HUDEP-2 (cell line): ENCODE data around the gene RAB3GAP2.
"Not testable (repeated sequence)": the region's sequence is repeated elsewhere in the genome, so short reads cannot be mapped to it uniquely, and the experiment has no call there.

Experiments
- DNase-seq, 76 experiments: peaks; one replicate each; lab custom pipeline; 2025; ENCODE audit not compliant: unreplicated experiment in 76 of 76; lab: John Stamatoyannopoulos, UW

The RAB3GAP2 gene

DNA sequence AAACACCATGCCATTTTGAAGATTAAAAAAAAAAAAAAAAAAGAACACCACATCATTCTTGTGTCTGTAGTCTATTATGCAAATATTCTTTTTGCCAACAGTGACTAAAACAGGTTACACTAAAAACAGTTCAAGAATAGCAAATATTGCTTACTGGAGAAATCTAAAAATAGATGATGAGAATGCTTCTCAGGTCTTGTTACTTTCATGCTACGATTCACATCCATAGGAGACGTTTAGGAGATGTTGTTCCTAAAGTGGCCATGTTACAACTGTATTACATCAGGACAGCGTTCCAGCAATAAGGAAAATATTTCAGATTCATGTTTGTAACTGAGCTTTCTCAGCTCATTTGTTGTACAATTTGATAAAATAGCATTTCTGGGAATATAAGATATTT, 32.3 kb downstream of the RAB3GAP2 start:
- no peak for DNase-seq

DNA sequence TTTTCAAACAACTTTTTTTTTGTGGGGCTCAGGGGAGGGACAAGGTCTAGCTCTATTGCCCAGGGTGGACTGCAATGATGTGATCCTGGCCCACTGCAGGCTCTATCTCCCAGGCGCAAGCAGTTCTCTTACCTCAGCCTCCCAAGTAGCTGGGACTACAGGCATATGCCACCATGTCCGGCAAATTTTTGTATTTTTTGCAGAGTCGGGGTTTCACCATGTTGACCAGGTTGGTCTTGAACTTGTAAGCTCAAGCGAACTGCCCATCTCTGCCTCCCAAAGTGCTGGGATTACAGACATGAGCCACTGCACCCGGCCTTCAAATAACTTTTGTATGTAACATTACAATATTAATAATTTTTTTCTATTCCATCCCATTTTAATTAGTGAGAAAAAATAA, 33.0 kb downstream of the RAB3GAP2 start:
- DNase-seq = no peak

DNA sequence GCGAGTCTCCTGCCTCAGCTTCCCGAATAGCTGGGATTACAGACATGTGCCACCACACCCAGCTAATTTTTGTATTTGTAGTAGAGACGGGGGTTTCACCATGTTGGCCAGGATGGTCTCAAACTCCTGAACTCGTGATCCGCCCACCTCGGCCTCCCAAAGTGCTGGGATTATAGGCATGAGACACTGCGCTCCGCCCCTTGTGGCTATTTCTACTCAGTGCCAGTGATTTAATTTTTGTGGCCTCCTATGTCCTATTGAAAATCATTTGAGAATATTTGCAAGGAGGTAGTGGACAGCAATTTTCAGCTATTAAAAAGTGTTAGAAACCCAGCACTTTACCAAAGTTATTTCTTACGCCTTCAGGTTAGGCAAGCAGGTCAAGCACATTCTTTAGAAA, 36.0 kb downstream of the RAB3GAP2 start:
- DNase-seq = not testable (repeated sequence)

DNA sequence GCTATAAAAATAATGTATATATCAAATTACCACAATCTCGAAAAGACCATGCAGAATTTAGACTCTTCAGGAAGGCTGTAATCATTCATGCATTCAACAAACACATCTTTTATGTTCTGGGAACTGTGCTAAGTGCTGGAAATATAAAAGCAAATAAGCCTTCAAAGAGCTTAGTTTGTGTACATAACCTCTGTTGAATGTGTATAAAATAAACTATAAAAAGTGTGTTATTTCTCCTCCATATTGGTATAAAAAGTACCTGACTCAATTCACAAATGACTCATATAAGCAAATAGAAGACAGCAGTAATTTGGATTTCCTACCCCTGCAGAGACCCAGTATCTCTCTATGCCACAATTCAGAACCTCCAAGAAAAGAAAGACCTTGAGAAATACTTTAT, 36.8 kb downstream of the RAB3GAP2 start:
- DNase-seq = no peak

DNA sequence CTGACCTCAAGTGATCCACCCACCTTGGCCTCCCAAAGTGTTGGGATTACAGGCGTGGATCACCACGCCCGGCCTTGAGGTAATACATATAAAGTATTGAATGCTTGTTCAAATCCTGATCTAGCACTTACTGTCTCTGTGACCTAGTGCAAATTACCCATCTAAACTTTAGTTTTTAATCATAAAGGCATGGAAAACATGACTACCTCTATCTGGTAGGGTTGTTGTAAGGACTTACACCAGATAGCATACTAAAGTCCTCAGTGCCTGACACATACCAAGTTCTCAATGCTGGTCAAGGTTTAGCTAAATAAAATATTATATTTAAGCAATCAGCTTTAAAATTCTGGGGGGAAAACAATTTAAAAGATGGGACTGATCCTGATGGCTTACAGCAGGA, 38.3 kb downstream of the RAB3GAP2 start:
- DNase-seq = no peak

DNA sequence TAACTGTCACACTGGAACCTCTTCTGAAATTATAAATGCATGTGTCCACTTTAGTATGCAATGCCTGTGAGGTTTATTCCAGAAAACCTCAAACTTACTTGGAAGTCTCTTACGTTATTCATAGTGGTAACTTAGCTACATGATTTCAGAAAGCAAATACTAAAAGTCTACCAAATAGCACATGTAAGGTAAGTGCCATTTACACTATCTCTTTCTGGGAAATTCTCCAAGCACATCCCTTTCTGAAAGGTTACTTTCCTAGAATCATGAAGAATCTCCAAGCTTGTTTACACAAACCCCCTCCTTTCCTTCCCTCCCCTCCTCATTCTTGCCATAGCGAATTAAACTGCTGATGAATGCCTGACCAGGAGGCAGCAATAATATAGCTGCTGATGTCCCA, 42.5 kb downstream of the RAB3GAP2 start:
- no peak for DNase-seq

DNA sequence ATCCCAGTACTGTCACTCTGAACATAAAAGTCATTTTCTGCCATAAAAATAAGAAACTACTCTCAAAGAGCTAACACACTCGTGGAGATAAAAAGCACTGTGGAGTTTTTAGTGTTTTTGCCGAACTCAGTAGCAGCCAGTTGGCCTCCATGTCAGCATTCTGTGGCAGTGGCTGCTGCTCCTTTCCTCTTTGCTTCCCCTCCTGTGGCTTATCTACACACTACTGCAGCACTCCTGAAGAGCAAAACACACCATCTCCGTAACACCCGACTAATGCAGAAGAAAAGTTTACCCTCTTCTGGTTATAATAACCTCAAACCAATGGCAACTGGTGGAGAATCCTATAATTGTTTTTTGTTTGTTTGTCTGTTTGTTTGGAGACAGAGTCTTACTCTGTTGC, 44.9 kb downstream of the RAB3GAP2 start:
- DNase-seq = no peak

DNA sequence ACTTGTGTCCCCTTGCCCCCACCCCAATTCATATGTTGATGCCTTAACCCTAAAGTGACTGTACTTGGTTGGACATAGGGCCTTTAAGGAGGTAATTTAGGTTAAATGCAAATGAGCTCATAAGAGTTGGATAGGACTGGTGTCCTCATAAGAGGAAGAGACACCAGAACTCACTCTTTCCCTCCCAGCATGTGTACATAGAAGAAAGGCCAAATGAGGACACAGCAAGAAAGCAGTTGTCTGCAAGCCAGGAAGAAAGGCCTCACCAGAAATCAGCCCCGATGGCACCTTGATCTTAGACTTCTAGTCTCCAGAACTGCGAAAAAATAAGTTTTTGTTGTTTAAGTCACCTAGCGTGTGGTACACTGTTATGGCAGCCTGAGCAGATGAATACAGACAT, 45.5 kb downstream of the RAB3GAP2 start:
- no peak for DNase-seq

DNA sequence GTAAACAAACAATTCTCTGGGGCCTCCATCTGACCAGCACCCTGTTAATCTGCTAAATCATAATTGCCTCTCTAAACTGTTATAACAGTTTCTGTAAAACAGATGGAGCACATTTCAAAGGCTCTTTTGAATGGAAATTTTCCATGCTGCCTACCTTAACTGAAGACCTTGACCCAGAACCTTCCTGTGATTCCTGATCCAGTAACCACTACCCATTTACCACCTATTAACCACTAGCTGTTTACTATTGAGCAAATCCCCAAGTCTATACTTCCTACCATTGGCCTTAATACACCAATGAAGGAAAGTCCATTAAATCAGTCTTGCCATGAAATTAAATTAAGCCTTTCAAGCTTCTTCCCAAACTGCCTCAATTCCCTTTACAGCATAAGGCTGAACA, 46.3 kb downstream of the RAB3GAP2 start:
- no peak for DNase-seq

DNA sequence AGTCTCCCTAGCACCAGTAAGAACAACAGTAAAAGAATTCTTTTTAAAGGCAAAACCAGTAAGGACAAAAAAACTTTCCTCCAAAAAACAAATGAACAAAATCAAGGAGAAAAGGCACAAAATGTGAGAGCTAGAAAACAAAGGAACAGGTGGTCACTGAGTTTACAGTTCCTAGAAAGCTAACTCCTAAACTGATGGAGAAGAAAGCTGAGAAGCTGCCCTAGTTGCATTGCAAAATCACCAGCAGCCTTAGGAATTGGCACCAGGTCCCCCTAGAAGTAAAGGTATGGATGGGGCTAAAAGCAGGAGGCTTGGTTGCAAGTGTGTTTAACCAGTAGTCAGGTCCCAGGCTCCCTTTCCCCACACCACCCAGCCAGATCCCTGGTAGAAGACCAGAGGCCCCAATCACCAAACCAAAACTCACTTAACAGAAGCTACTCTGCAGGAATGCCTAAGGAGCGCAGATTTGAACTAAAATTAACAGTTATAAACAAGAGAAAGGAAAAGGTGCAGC, 47.6 kb downstream of the RAB3GAP2 start:
- DNase-seq = no peak

DNA sequence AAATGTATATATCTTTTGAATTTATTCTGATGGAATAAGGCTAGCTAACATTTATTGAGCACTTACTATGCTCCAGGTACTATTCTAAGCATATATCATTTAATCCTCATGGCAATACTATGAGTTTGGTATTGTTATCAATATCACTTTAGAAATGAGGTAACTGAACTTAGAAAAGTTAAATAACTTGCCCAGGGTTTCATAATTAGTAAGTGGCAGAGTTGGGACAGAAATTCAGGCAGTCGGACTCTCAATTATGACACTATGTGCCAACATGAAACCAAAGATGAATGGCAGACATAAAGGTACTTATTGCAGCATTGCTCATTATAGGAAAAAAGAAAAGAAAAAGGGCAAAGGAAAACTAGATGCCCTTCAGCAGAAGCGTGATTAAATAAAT, 48.2 kb downstream of the RAB3GAP2 start:
- DNase-seq = no peak

DNA sequence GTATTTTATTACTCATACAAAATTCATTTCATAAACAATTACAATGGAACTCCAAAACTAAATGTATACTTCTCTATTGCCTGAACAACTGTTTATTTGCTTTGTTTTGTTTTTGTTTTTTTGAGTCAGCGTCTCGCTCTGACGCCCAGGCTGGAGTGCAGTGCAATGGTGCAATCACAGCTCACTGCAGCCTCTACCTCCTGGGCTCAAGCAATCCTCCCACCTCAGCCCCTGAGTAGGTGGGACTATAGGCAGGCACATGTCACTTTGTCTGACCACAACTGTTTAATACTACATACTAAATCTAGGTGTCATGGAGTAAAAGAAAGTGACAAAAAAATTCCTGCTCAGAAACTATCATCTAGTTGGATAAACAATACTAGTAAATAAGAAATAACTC, 49.3 kb downstream of the RAB3GAP2 start:
- no peak for DNase-seq

DNA sequence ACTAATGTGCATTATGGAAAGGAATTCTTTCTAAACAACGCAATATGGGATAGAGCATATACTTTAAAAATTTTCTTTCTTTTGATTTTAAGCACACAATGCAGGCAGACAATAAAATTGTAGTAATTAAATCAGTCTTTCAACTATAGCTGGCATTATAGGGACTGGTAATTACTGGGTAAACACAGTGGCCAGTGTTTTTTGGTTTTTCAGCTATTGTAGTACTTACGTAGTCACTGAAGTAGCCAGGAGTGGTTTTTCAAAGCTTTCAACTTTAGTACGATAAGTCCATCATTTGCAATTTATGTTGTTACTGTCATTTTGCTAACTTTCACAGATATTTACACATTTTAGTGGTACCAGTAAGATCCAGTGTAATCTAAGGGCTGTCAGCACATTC, 50.6 kb downstream of the RAB3GAP2 start:
- DNase-seq = no peak

DNA sequence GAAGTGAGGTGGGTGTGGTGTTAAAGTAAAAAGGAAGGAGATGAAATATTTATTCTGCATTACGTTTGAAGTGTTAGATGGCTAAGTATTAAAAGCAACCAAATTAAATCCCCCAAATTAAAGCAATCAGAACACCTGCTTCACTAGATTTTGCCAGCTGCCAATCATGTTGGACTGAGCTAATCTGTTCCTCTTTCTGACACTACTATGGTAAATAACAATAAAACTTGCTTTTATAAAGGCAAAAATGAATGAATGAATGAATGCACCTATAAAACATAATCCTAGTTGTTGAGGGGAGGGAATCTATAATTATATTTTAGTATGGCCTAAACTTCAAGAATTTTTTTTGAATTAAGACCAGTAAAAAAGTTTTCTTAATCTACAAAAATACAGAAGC, 51.0 kb downstream of the RAB3GAP2 start:
- no peak for DNase-seq

DNA sequence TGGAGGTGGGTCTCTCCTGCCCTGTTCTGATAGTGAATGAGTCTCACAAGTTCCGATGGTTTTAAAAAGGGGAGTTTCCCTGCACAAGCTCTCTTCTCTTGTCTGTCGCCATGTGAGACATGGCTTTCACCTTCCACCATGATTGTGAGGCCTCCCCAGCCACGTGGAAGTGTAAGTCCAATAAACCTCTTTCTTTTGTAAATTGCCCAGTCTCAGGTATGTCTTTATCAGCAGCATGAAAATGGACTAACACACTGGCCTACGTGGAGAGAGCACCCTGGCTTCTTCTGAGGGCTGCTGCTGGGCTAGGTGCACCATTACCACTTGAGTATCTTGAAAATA, 51.6 kb downstream of the RAB3GAP2 start:
- not testable (repeated sequence) for DNase-seq

DNA sequence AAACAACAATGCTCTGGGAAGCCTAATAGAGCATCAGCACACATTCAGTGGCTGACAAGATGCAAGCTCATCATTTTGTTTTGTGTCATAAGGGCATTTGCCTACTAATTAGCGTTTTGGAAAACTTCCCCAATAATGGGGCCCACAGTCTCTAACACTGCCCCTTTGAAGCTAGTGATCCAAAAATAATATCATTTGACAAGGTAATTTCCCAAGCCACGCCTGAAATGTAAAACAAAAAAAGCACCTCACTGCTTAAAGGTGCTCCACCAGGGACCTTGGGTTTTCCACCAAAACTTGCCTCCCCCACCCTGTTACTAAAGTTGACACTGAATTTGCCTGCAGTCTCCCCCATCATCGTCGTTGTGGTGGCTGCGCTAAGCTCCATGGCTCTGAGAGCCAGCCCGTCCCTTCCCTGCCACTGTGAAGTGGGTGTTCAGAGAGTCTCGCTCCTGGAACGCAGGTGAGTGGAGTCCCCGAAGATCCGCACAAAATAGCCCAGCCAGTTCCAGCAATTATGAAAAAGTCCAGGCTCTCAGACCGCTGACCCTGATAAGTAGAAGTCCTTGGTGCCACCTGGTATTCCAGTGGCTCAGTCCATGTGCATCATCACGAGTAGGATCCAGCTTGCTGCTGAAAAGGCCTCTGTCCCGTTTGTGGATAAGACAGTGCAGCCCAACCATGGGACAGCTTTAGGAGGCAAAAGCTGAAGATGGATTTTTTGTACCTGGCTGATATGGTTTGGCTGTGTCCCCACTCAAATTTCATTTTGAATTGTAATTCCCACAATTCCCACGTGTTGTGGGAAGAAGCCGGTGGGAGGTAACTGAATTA, 52.2 kb downstream of the RAB3GAP2 start:
- no peak for DNase-seq

DNA sequence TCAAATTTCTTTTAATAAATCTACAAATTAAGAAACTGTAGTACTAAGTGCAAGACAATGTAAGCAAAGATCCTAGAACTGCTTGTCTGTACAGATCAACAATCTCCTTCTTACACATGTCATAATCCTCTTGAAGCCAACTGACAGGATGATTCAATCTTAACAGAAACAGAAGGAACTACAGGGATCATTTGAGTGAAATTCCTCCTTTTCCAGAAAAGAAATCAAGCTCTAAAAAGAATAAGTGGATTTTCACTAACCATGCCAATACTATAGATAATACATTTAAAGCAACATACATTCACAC, 53.2 kb downstream of the RAB3GAP2 start:
- no peak for DNase-seq

DNA sequence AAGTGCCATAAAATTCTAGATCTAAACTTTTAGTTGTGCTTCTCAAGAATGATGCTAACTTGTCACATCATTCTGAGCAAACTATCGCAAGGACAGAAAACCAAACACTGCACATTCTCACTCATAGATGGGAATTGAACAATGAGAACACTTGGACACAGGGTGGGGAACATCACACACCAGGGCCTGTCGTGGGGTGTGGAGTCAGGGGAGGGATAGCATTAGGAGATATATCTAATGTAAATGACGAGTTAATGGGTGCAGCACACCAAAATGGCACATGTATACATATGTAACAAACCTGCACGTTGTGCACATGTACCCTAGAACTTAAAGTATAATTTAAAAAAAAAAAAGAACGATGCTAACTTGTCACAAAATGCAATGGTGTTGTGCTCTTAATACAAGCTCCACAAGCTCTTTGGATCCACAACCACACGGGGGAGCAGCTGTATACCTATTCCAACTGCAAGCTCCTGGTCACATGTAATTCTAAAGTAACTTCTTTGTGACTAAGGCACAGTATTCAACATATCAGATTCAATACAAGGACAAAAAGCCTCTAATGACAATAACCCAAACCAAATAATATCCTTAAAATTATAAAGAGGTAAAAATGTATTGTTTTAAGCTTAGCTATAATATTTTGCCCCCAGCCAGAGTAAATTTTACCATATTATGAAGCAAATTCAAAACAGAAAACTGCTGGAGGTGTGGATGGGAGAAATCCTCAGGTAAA, 53.7 kb downstream of the RAB3GAP2 start:
- DNase-seq = peak in 37 of 76 experiments; percentile 2 to 44 (median 18)

DNA sequence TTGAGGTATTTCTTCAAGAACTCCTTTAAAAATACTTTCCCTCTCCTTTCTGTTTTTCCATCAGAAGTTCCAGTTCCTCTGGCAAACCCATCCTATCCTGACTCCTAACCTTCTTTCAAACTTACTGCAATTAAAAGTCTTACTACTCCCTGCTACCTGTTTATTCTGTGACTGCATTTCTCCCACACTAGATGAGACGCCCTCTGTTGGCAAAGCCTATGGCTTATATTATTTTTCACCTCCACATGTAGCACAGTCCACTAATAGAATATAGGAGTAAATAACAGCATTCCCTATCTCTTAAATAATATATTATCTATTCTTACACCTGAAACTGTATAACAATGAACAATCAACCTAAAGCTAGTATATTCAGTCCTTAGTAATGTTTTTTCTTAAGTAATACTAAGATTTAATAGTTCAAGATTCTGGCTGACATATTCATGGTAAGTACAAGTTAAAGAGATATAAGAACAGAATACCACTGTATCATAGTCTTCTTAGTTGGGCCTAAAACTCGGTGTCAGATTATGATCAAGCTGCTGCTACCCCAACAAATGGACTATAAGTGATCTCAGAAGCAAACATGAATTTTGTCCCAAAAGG, 54.8 kb downstream of the RAB3GAP2 start:
- DNase-seq = peak in 8 of 76 experiments; percentile 2 to 34 (median 12)

DNA sequence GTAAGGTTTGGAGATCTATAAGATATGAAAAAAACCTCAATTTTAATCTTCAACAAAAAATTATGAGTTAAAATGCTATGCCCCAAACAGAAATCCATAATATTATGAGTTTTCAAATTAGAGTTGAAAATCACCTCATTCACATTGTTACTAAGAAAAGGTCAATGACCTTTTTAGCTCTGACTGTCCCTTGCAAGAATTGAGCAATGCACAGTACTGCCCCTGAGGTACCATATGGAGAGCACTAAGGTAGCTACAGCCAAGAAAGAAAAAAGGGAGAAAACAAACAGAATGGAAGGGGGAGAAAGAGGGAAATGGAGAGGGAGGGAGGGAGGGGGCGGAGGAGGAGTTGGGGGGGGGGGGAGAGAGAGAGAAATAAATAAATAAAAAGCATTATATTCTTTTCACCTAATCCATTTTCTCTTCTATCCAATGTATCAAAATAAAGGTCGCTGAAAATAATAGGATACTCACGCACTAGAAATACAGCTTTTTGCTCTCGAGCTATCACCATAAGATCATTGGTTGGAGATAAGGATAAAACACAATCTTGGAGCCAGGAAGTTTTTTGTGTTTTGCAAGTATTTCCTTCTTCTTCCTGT, 58.8 kb downstream of the RAB3GAP2 start:
- no peak for DNase-seq

DNA sequence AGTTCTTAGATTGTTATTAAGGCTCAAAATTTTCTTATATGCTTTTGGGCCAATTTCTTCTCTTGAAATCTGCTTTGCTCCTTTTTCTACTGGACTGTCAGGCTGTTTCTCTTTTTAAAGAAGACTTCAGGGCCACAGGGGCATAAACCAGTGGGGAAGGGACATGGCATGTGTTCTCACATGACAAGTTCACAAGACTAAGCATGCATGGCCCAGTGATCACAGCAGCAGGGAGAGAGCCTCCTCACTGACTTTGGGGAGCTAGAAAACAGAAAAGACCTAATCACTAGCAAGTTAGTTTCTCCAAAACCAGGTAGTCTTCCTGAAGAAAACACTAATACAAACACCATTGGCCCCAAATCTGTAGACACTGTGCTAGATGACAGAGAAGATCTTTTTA, 64.8 kb downstream of the RAB3GAP2 start:
- no peak for DNase-seq
